ENCODE data around the gene SEC16B. TPM values are rescaled to one million over a fixed set of nuclear protein-coding genes. Genes with fewer than 3 reads are reported as not detected.
A peak's percentile ranks its signal among the peaks of the same experiment; 100 is the strongest.

Gene SEC16B
- total RNA-seq, 4 donors from 2014 or later, result 0.47 to 2.3 (median 1.3) TPM

DNA sequence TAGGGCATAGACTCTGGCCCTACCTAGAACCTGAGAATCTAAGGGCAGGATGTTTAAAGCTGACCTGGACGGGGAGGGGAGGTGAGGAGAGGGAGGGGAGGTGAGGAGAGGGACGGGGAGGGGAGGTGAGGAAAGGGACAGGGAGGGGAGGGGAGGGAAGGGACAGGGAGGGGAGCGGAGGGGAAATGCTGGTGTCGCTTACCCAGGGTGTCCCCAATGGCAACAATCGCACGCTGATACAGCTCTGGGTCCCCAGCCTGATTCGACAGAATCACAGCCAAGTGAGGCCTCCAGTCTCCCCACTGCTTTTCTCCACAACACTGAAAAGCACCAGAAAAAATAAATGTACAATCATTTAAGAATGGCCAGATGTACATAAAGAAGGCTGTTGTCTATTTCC is 22.2 kb downstream of the SEC16B start:
- no peak for ATAC-seq
- Histone ChIP-seq H3K27me3 (no peaks in the 10 kb centered on the region), H3K27ac (no peak overlapping the region), H3K36me3 (peaks cover 0 to 13% of the 10 kb centered on the region in 2 donors), H3K9me3 (no peaks in the 10 kb centered on the region), H3K4me1 (no peaks in the 10 kb centered on the region), H3K4me3 (no peak overlapping the region)
- intact Hi-C loops (cut with DNase I; ENCODE audit: low total_unique reads) (loop anchor here (2.0 to 10.0 kb wide), 3 partner anchors 90 to 689 kb away; no protein-coding TSS in a partner anchor), in situ Hi-C loops (cut with MboI; ENCODE audit: low sequenced_read_pairs in 4 of 4) (loop anchor here in 3 of 4 donors (25.0 kb wide), 2 partner anchors 710 to 1060 kb away; no protein-coding TSS in a partner anchor)
- no peak for DNase-seq
- TF ChIP-seq CTCF (IDR thresholded peaks at IDR 0.05 in 4 of 5, conservative IDR thresholded peaks at IDR 0.05 in 1 of 5) (no peak), POLR2A (IDR thresholded peaks at IDR 0.05) (no peak)

DNA sequence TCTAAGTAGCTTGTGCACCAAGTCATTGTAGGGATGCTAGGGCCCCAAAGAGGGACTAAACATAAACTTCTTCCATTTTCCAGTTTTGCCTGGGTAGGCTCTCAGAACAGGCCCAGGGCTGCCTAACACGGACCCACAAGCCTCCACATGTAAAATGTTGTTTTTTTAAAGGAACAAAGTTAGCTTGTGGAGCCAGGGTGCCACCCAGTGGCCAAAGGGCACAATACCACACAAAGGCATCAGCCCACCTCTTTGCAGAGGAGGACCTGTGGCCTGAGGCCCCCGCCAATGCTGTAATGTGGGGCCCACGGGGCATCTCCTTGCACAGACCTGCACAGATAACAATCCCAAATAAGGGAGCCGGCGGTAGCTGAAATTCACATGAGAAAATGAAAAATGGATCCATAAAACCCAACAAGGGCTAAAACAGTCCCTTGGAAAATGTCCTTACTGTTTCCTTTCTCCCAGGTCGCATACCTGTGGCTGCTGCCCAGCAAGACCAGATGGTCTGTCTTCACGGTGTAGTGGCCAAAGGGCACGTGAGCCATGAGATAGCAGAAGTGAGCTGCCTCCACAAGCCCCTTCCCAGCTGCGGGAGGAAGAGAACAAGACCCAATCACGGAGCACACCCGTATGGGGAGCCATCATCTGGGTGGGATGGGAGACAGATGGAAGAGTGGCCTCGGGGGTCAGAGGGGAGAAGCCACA is 23.8 kb downstream of the SEC16B start:
- Histone ChIP-seq H3K27me3 (no peaks in the 10 kb centered on the region), H3K36me3 (peaks cover 0 to 13% of the 10 kb centered on the region in 2 donors), H3K9me3 (no peaks in the 10 kb centered on the region), H3K27ac (no peak overlapping the region), H3K4me3 (no peak overlapping the region), H3K4me1 (no peaks in the 10 kb centered on the region)
- ATAC-seq (peak; percentile 33 to 36), DNase-seq (peak in 1 of 2 donors; percentile 17)
- in situ Hi-C loops (cut with MboI; ENCODE audit: low sequenced_read_pairs in 4 of 4) (loop anchor here in 3 of 4 donors (25.0 kb wide), 2 partner anchors 709 to 1059 kb away; no protein-coding TSS in a partner anchor), intact Hi-C loops (cut with DNase I; ENCODE audit: low total_unique reads) (loop anchor here (1.0 to 10.0 kb wide), 4 partner anchors 91 to 1049 kb away; no protein-coding TSS in a partner anchor)
- TF ChIP-seq CTCF (IDR thresholded peaks at IDR 0.05 in 4 of 5, conservative IDR thresholded peaks at IDR 0.05 in 1 of 5) (peak; percentile 55 to 79 (median 69)), POLR2A (IDR thresholded peaks at IDR 0.05) (no peak)

DNA sequence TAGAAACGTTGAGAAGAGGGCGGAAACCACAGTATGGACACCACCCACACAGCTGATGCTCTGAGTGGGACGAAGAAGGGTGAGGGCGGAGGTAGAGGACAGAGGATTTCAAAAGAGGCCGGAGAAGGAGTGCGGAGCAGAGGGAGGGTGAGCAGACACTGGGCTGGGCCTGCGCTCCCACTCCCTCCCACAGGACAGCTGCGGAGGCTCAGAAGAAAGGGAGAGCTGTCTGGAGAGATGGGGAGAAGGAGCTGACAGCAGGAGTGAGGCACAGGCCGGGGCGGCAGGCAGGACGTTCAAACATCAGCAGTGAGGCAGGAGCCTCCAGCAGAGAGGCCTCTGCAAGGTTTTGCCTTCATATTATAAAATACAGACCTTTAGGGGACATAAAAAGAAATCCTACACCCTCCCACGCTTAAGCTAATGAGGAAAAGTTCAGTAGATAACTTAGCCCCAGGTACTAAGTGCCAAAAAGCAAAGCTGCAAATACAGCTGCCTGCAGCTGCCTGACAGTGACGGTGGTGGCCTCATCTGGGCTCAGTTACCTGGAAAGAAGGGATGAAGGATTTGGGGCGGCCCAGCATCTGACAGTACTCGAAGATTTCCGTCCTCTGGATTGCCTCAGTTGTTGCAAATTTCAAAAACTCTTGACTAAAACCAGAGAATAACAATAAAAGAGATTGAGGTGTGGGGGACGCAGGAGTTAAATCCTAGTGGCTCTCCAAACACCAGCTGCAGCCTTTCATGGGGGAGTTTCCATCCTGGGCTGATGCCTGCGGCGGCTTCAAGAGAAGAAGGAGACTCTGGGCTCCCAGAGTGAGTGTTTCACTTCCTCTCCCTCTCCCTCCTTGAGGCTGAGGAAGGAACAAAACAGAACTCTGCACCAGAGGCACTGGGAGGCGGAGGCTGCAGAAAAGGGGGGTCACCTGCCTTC is 25.6 kb downstream of the SEC16B start:
- H3K27me3 ChIP-seq, result no peaks in the 10 kb centered on the region
- intact Hi-C loops (cut with DNase I; ENCODE audit: low total_unique reads) (loop anchor here (10.0 kb wide), 1 partner anchor 509 kb away; no protein-coding TSS in a partner anchor), in situ Hi-C loops (cut with MboI; ENCODE audit: low sequenced_read_pairs in 4 of 4) (loop anchor here in 3 of 4 donors (25.0 kb wide), 2 partner anchors 707 to 1057 kb away; no protein-coding TSS in a partner anchor)
- H3K36me3 ChIP-seq, result peaks cover 0 to 26% of the 10 kb centered on the region in 2 donors
- ATAC-seq (no peak), DNase-seq (no peak)
- H3K27ac ChIP-seq, result no peak overlapping the region
- no peaks in the 10 kb centered on the region for H3K9me3 ChIP-seq
- TF ChIP-seq CTCF (IDR thresholded peaks at IDR 0.05 in 4 of 5, conservative IDR thresholded peaks at IDR 0.05 in 1 of 5) (no peak), POLR2A (IDR thresholded peaks at IDR 0.05) (no peak)
- H3K4me1 ChIP-seq, result no peaks in the 10 kb centered on the region
- no peak overlapping the region for H3K4me3 ChIP-seq

GRCh38 chr1:177941976-177942375 is 27.9 kb downstream of the SEC16B start:
- Histone ChIP-seq H3K4me1 (no peaks in the 10 kb centered on the region), H3K4me3 (no peak overlapping the region), H3K27ac (no peak overlapping the region), H3K9me3 (no peaks in the 10 kb centered on the region), H3K36me3 (peaks cover 0 to 40% of the 10 kb centered on the region in 2 donors), H3K27me3 (no peaks in the 10 kb centered on the region)
- intact Hi-C loops (cut with DNase I; ENCODE audit: low total_unique reads), result loop anchor here (10.0 kb wide), 1 partner anchor 507 kb away; no protein-coding TSS in a partner anchor
- TF ChIP-seq POLR2A (IDR thresholded peaks at IDR 0.05), result no peak
- no peak for TF ChIP-seq CTCF (IDR thresholded peaks at IDR 0.05 in 4 of 5, conservative IDR thresholded peaks at IDR 0.05 in 1 of 5)
- in situ Hi-C loops (cut with MboI; ENCODE audit: low sequenced_read_pairs in 4 of 4), result loop anchor here in 3 of 4 donors (25.0 kb wide), 2 partner anchors 705 to 1055 kb away; no protein-coding TSS in a partner anchor
- DNase-seq (no peak), ATAC-seq (no peak)

Data from gastrocnemius medialis (tissue), 4 donors.